Measurements from ENCODE around the gene ERCC6L2.

ERCC6L2 gene

GRCh38 chr9:96008502-96009222 lies 133.2 kb downstream of the ERCC6L2 start (continued):
- TF ChIP-seq TSHZ2 (CRISPR knock-in tag; IDR thresholded peaks at IDR 0.05) (no peak), ZNF565 (CRISPR knock-in tag; conservative IDR thresholded peaks at IDR 0.05; ENCODE audit: low read depth) (no peak), RARB (CRISPR knock-in tag; IDR thresholded peaks at IDR 0.05) (no peak), ESRRG (CRISPR knock-in tag; IDR thresholded peaks at IDR 0.05) (no peak), ZFP3 (CRISPR knock-in tag; IDR thresholded peaks at IDR 0.05) (no peak)

DNA sequence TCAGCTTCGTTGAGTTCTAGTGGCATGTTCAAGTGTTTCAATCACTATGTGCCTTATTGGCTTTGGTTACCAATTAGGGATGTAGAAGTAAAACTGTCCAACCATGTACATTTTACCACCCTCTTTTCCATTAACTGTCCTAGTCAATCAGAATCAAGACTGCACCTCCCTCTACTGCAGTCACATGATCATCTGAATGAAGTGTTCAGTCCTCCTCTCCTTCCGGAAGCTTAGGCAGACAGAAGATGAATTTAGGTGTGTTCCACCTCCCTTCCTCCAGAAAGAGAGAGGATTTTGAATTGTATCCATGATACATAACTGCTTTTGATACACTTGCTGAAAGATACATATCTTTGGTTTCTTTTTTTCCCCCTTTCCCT lies 133.7 kb downstream of the ERCC6L2 start:
- TF ChIP-seq ZNF565 (CRISPR knock-in tag; conservative IDR thresholded peaks at IDR 0.05; ENCODE audit: low read depth) (no peak), ZC3H10 (CRISPR knock-in tag; IDR thresholded peaks at IDR 0.05) (no peak), ZNF8 (CRISPR knock-in tag; IDR thresholded peaks at IDR 0.05) (no peak), CSDC2 (CRISPR knock-in tag; IDR thresholded peaks at IDR 0.05) (no peak), TCF4 (CRISPR knock-in tag; IDR thresholded peaks at IDR 0.05; ENCODE audit: borderline replicate concordance) (no peak), ZNF70 (CRISPR knock-in tag; IDR thresholded peaks at IDR 0.05) (no peak), PATZ1 (CRISPR knock-in tag; IDR thresholded peaks at IDR 0.05; ENCODE audit: borderline replicate concordance) (no peak), TOX (CRISPR knock-in tag; IDR thresholded peaks at IDR 0.05; ENCODE audit: borderline replicate concordance) (no peak), ZFP3 (CRISPR knock-in tag; IDR thresholded peaks at IDR 0.05) (no peak), ARNTL (CRISPR knock-in tag; IDR thresholded peaks at IDR 0.05; ENCODE audit: borderline replicate concordance, low read depth) (no peak)
- TF ChIP-seq, protein P1, sequence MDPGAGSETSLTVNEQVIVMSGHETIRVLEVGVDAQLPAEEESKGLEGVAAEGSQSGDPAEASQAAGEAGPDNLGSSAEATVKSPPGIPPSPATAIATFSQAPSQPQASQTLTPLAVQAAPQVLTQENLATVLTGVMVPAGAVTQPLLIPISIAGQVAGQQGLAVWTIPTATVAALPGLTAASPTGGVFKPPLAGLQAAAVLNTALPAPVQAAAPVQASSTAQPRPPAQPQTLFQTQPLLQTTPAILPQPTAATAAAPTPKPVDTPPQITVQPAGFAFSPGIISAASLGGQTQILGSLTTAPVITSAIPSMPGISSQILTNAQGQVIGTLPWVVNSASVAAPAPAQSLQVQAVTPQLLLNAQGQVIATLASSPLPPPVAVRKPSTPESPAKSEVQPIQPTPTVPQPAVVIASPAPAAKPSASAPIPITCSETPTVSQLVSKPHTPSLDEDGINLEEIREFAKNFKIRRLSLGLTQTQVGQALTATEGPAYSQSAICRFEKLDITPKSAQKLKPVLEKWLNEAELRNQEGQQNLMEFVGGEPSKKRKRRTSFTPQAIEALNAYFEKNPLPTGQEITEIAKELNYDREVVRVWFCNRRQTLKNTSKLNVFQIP (CRISPR knock-in tag; IDR thresholded peaks at IDR 0.05; ENCODE audit: borderline replicate concordance, low read depth), result no peak

DNA sequence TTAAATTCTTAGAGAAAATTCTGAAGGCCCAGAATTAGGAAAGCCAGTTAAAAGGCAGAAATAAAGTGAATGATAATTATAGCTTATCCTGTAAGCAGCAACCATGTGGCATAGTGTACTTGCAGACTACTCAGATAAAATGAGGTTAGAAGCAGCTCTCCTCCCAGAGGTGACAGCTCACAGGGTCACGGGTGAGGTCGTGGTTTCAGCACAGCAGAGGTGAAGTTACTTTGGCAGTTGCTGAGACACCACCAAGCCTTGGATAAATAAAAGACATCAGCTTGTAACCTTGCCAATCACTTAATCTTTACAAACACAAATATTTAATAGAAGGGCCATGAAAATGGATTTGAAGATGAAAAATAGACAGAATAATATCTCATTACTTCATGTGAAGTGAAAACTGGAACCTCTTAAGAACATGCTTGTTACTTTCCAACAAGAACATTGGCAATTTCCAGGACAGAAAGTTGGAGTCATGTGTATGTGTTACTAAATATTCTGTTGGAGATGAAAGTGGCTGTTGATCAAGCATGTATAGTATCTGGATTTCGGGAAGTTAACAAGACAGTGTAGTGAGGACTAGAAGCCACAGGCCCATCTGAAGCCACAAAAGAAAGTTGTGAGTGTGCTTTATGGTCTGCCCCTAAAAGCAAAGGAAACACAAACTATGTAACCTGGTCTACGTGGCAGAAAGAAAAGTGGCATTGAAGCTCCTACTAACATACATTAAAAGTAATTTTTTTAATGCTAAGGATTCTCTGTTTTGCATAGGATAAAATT lies 134.4 kb downstream of the ERCC6L2 start:
- no peak for ATAC-seq
- TF ChIP-seq GLIS3 (CRISPR knock-in tag; IDR thresholded peaks at IDR 0.05) (no peak), ZC3H10 (CRISPR knock-in tag; IDR thresholded peaks at IDR 0.05) (no peak), RARB (CRISPR knock-in tag; IDR thresholded peaks at IDR 0.05) (no peak), TCF4 (CRISPR knock-in tag; IDR thresholded peaks at IDR 0.05; ENCODE audit: borderline replicate concordance) (no peak), ISL1 (CRISPR knock-in tag; IDR thresholded peaks at IDR 0.05) (no peak), CSDC2 (CRISPR knock-in tag; IDR thresholded peaks at IDR 0.05) (no peak), PPARA (CRISPR knock-in tag; IDR thresholded peaks at IDR 0.05; ENCODE audit: borderline replicate concordance) (no peak), ZNF565 (CRISPR knock-in tag; conservative IDR thresholded peaks at IDR 0.05; ENCODE audit: low read depth) (no peak), CSRNP3 (CRISPR knock-in tag; IDR thresholded peaks at IDR 0.05) (no peak), SNAI2 (CRISPR knock-in tag; IDR thresholded peaks at IDR 0.05) (no peak), ZFP3 (CRISPR knock-in tag; IDR thresholded peaks at IDR 0.05) (no peak), TOX (CRISPR knock-in tag; IDR thresholded peaks at IDR 0.05; ENCODE audit: borderline replicate concordance) (no peak), OSR1 (CRISPR knock-in tag; IDR thresholded peaks at IDR 0.05) (no peak), ZNF8 (CRISPR knock-in tag; IDR thresholded peaks at IDR 0.05) (no peak), ZNF70 (CRISPR knock-in tag; IDR thresholded peaks at IDR 0.05) (no peak), TSHZ2 (CRISPR knock-in tag; IDR thresholded peaks at IDR 0.05) (no peak), ARNTL (CRISPR knock-in tag; IDR thresholded peaks at IDR 0.05; ENCODE audit: borderline replicate concordance, low read depth) (no peak)
- TF ChIP-seq, protein P1 (CRISPR knock-in tag; IDR thresholded peaks at IDR 0.05; ENCODE audit: borderline replicate concordance, low read depth), result no peak
- TF ChIP-seq, protein P2, sequence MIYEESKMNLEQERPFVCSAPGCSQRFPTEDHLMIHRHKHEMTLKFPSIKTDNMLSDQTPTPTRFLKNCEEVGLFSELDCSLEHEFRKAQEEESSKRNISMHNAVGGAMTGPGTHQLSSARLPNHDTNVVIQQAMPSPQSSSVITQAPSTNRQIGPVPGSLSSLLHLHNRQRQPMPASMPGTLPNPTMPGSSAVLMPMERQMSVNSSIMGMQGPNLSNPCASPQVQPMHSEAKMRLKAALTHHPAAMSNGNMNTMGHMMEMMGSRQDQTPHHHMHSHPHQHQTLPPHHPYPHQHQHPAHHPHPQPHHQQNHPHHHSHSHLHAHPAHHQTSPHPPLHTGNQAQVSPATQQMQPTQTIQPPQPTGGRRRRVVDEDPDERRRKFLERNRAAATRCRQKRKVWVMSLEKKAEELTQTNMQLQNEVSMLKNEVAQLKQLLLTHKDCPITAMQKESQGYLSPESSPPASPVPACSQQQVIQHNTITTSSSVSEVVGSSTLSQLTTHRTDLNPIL (CRISPR knock-in tag; IDR thresholded peaks at IDR 0.05; ENCODE audit: low read depth), result no peak

More for the DNA sequence above, 133.7 kb downstream of the ERCC6L2 start:
- no peak for ATAC-seq
